Right renal cortex interstitium (tissue), 3 donors: Measurements from ENCODE around the gene VPS26B. TPM values are rescaled to one million over a fixed set of nuclear protein-coding genes. Genes with fewer than 3 reads are reported as not detected.
"Not testable (repeated sequence)": the region's sequence is repeated elsewhere in the genome, so short reads cannot be mapped to it uniquely, and the experiment has no call there.

Source experiments
- DNase-seq, 3 donors: peaks; one replicate each; pipeline ENCODE4 v3.0.0-alpha.2; 2013; ENCODE audit warnings: low read depth in 3 of 3, low spot score in 2 of 3
- polyA plus RNA-seq, 3 donors: library from polyadenylated mRNA; unstranded; fragments of 120-200 nt; gene quantifications; one replicate each; pipeline ENCODE4 v1.2.1, GENCODE V29; 2013; ENCODE audit not compliant: insufficient read length in 3 of 3

Gene VPS26B
- polyA plus RNA-seq, 3 donors = 44.4 to 47.8 (median 45.3) TPM

GRCh38 chr11:134254433-134255183 is 30.1 kb downstream of the VPS26B start:
- no peak for DNase-seq

GRCh38 chr11:134255184-134255561 is 30.7 kb downstream of the VPS26B start:
- not testable (repeated sequence) for DNase-seq

GRCh38 chr11:134257101-134257500 is 32.6 kb downstream of the VPS26B start:
- no peak for DNase-seq

- no peak for DNase-seq
Measured at GRCh38 chr11:134258577-134258976, 34.1 kb downstream of the VPS26B start.

GRCh38 chr11:134260503-134260902 is 36.0 kb downstream of the VPS26B start:
- DNase-seq = no peak

- DNase-seq = no peak
Measured at GRCh38 chr11:134260983-134261382, 36.5 kb downstream of the VPS26B start.

GRCh38 chr11:134261626-134262488 is 37.4 kb downstream of the VPS26B start:
- DNase-seq = no peak

GRCh38 chr11:134264966-134265764 is 40.7 kb downstream of the VPS26B start:
- no peak for DNase-seq

GRCh38 chr11:134266440-134266839 is 42.0 kb downstream of the VPS26B start:
- DNase-seq = no peak

- DNase-seq = no peak
Measured at GRCh38 chr11:134266841-134267251, 42.4 kb downstream of the VPS26B start.

- DNase-seq = no peak
Measured at GRCh38 chr11:134267461-134267860, 43.0 kb downstream of the VPS26B start.

GRCh38 chr11:134267966-134268365 is 43.5 kb downstream of the VPS26B start:
- no peak for DNase-seq

- no peak for DNase-seq
Measured at GRCh38 chr11:134270250-134270714, 45.8 kb downstream of the VPS26B start.

GRCh38 chr11:134271978-134272377 is 47.5 kb downstream of the VPS26B start:
- DNase-seq = no peak

GRCh38 chr11:134272381-134273316 is 48.2 kb downstream of the VPS26B start:
- no peak for DNase-seq

GRCh38 chr11:134273317-134273712 is 48.8 kb downstream of the VPS26B start:
- DNase-seq = no peak

- DNase-seq = no peak
Measured at GRCh38 chr11:134275188-134275533, 50.7 kb downstream of the VPS26B start.

- peak in 1 of 3 donors; percentile 51 for DNase-seq
Measured at GRCh38 chr11:134275534-134276395, 51.3 kb downstream of the VPS26B start, which contains the start of gene GLB1L3. GLB1L3 (plus strand) TSS chr11:134276379; CDS start chr11:134276741, 362 bp downstream.
